ENCODE data around the gene PDE1A.

PDE1A gene

DNA sequence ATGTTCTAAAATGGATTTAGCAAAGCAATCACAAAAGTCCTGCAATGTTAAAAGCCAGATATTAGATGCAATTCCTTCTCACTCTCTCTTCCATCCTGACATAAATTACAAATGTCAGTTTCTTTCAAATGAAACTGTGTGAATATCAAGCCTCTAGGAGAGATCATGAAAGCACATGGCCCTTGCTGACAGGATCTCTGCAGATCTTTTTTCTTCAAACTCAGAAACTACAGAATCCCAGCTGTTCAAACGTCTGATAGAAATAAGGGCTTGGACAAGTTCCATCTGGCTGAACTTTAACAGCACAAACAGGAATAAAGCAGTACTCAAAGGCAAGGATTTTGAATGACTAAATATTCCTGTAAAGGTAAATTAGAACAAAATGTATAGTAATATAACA, 47.6 kb downstream of the PDE1A start:
- H3K27ac Mint-ChIP-seq, result no peak overlapping the region
- H3K4me3 Mint-ChIP-seq, result no peak overlapping the region
- no peaks in the 10 kb centered on the region for H3K27me3 Mint-ChIP-seq
- H3K36me3 Mint-ChIP-seq, result no peaks in the 10 kb centered on the region
- peaks cover 15% of the 10 kb centered on the region for H3K9me3 Mint-ChIP-seq
- H3K4me1 Mint-ChIP-seq, result no peaks in the 10 kb centered on the region

DNA sequence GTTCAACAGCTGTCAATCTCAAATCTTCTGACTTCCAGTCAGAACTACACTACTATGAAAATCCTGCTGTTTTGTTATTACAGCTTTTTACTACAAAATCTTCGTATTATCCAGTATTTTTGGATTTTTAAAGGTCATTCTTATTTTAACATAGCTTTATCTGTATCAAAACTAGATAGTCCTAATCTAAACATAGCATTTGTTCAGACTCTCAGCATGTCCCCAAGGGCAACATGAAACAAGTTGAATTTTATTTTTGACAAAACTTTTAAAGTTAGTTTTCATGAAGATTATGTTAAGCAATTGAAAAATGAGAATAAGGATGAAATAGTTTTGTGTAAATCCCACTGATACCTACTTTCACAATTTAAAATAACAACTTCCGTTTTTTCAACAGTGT, 48.1 kb downstream of the PDE1A start:
- no peaks in the 10 kb centered on the region for H3K4me1 Mint-ChIP-seq
- peaks cover 11% of the 10 kb centered on the region for H3K9me3 Mint-ChIP-seq
- no peaks in the 10 kb centered on the region for H3K27me3 Mint-ChIP-seq
- no peaks in the 10 kb centered on the region for H3K36me3 Mint-ChIP-seq
- no peak overlapping the region for H3K27ac Mint-ChIP-seq
- H3K4me3 Mint-ChIP-seq, result no peak overlapping the region

DNA sequence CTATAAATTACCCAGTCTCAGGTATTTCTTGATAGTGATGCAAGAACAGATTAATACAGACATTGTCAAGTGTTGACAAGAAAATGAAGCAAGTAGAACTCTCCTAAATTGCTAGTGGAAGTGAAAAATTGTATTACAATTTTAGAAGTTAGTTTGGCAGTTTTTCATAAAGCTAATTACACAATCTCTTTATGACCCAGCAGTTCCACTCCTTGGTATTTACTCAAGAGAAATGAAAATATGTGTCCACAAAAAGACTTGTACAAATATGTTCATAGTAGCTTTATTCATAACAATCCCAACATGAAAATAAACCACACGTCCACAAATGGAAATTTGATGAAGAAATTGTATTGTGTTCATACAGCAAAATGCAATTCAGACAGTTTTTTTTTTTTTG, 49.4 kb downstream of the PDE1A start:
- Mint-ChIP-seq H3K4me3 (no peak overlapping the region), H3K9me3 (peaks cover 11% of the 10 kb centered on the region), H3K27ac (no peak overlapping the region), H3K4me1 (no peaks in the 10 kb centered on the region), H3K27me3 (no peaks in the 10 kb centered on the region), H3K36me3 (no peaks in the 10 kb centered on the region)

DNA sequence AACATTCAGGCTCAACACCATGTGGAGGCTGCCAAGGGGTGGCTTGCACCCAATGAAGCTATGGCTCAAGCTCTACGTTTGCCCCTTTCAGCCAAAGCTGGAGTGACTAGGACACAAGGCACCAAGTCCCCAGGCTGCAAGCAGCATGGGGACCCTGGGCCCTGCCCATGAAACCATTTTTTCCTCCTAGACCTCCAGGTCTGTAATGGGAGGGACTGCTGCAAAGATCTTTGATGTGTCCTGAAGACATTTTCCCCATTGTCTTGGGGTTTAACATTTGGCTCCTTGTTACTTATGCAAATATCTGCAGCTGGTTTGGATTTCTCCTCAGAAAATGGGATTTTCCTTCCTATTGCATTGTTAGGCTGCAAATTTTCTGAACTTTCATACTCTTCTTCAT, 51.0 kb downstream of the PDE1A start:
- Mint-ChIP-seq H3K4me3 (no peak overlapping the region), H3K27me3 (no peaks in the 10 kb centered on the region), H3K27ac (no peak overlapping the region), H3K36me3 (no peaks in the 10 kb centered on the region), H3K4me1 (no peaks in the 10 kb centered on the region), H3K9me3 (peaks cover 11% of the 10 kb centered on the region)

DNA sequence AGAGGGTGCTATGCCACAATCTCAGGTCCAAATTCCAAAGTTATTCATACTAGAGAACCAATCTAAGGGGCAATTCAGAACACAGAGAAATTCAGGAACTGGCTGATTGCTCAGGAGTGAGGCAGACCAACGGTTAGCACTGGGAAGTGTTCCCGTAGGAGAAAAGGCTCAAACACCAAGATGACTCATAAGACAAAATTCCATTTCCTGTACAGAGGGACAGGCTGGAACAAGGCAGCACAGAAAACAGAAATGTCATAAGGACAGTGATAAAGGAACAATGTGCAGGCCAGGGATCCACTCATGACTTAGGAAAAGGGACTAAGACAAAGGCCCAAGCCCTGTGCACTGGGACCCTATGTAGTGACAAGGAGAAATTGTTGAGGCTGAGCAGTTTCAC, 54.2 kb downstream of the PDE1A start:
- peaks cover 11% of the 10 kb centered on the region for H3K9me3 Mint-ChIP-seq
- no peak overlapping the region for H3K27ac Mint-ChIP-seq
- H3K4me1 Mint-ChIP-seq, result no peaks in the 10 kb centered on the region
- H3K4me3 Mint-ChIP-seq, result no peak overlapping the region
- H3K27me3 Mint-ChIP-seq, result no peaks in the 10 kb centered on the region
- H3K36me3 Mint-ChIP-seq, result no peaks in the 10 kb centered on the region

DNA sequence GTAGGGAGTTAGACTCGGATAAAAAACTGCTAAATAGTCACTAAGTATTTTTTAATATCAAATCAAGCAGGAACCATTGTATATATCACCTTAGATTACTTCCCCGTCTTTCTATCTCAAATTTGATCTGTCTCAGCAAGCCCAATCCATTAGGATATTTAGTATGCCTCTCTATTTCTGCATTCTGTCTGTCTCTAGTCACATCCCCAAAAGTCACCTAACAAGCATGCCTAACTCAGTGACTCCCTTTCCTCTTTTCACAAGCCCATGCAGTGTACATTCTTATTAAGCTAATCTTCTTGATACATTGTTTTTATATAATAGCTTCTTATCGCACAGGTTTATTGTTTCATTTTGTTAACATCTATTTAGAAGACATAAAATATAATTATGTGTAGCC, 57.8 kb downstream of the PDE1A start:
- Mint-ChIP-seq H3K27ac (no peak overlapping the region), H3K9me3 (peaks cover 5% of the 10 kb centered on the region), H3K27me3 (no peaks in the 10 kb centered on the region), H3K4me3 (no peak overlapping the region), H3K4me1 (no peaks in the 10 kb centered on the region), H3K36me3 (no peaks in the 10 kb centered on the region)

DNA sequence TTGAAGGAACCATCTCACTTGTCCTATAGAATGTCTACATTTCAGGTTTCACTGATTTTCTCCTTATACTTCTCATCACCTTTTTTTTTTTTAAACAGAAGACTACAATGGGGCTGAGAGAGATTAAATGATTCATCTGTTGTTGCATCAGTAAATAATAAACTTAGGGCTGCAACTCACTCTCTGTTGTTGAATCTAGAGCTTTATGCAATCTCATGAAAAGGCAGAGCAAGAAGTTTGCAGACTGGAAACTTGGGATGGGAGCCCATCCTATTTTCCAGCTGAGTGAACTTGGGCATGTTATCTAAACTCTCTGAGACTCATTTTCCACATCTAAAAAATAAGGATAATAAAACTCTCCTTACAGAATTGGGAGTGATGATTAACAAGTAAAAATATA, 58.4 kb downstream of the PDE1A start:
- no peak overlapping the region for H3K4me3 Mint-ChIP-seq
- no peaks in the 10 kb centered on the region for H3K36me3 Mint-ChIP-seq
- H3K27me3 Mint-ChIP-seq, result no peaks in the 10 kb centered on the region
- H3K9me3 Mint-ChIP-seq, result peaks cover 1% of the 10 kb centered on the region
- H3K4me1 Mint-ChIP-seq, result no peaks in the 10 kb centered on the region
- no peak overlapping the region for H3K27ac Mint-ChIP-seq

DNA sequence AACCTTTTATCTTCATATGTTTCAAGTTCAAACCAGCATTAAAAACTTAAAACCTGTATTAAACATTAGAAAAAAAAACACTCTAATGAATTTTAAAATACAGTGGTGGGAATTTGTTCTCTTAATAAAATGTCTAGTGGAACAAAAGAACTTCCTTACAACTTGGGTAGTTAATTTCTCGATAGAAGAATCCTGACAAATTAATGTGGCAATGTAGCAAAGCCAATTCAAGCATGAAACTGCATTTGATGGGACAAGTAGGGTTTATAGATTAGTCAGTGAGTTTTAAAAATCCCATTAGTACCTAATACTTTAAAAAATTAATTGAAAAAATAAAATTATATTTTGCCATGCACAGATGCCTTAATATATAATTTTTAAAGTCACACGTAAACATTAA, 59.4 kb downstream of the PDE1A start:
- Mint-ChIP-seq H3K9me3 (no peaks in the 10 kb centered on the region), H3K4me1 (no peaks in the 10 kb centered on the region), H3K27me3 (no peaks in the 10 kb centered on the region), H3K27ac (no peak overlapping the region), H3K36me3 (no peaks in the 10 kb centered on the region), H3K4me3 (no peak overlapping the region)

DNA sequence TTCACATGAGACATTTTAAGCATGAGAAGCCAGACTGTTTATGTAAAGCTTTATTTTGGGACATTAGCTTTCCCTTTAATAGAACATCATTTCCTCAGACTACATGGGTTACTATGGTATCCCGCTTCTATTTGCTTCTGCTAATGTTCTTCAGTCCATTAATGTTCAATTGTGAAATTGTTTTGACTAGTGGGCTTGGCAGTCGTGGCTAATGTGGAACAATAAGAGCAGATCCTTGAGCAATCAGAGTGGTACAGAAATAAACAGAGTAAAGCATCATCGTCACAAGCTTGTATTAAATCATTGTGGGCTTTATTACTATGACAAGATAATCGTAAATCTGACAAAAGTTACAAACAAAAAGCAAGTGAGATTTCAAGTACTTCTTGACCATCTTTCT, 60.2 kb downstream of the PDE1A start:
- H3K36me3 Mint-ChIP-seq, result no peaks in the 10 kb centered on the region
- no peaks in the 10 kb centered on the region for H3K4me1 Mint-ChIP-seq
- no peak overlapping the region for H3K4me3 Mint-ChIP-seq
- H3K9me3 Mint-ChIP-seq, result no peaks in the 10 kb centered on the region
- no peaks in the 10 kb centered on the region for H3K27me3 Mint-ChIP-seq
- no peak overlapping the region for H3K27ac Mint-ChIP-seq

DNA sequence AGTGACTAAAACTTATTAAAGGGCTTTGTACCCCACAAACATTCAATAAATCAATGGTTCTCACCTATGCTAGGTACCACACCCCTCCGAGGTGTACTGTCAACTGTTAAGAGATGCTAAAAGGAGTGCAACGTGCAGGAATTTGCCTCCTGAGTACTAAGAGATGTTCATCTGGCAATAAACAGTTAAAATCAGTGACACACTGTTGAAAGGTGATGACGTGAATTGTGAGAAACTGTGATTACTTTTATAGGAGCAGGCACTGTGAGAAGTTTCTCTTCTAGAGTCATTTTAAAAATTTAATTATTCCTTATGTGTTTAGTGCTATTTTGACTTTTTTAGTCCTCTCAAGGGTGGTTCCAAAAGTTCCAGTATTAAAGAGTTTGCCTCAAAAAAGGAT, 61.0 kb downstream of the PDE1A start:
- no peak overlapping the region for H3K4me3 Mint-ChIP-seq
- no peaks in the 10 kb centered on the region for H3K36me3 Mint-ChIP-seq
- H3K27me3 Mint-ChIP-seq, result no peaks in the 10 kb centered on the region
- no peaks in the 10 kb centered on the region for H3K4me1 Mint-ChIP-seq
- H3K27ac Mint-ChIP-seq, result no peak overlapping the region
- no peaks in the 10 kb centered on the region for H3K9me3 Mint-ChIP-seq

DNA sequence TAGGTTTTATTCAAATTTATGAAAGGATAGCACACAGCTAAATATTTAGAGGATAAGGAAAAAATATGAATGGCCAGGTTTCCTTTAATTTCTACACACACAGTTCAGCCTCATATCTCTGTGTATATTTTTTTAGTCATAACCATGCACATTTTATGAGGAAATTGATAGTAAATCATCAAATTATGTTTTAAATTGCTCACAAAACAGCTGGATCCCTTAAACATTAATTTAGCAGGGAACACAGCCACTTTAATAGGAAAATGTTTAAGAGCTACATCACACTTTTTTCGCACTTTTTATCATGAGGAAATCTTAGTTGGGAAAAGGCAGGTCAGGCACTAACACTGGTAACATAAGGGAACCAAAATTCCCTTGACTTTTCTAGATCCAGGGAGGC, 65.4 kb downstream of the PDE1A start:
- Mint-ChIP-seq H3K27me3 (no peaks in the 10 kb centered on the region), H3K36me3 (no peaks in the 10 kb centered on the region), H3K4me3 (no peak overlapping the region), H3K27ac (no peak overlapping the region), H3K9me3 (peaks cover 5% of the 10 kb centered on the region), H3K4me1 (no peaks in the 10 kb centered on the region)

DNA sequence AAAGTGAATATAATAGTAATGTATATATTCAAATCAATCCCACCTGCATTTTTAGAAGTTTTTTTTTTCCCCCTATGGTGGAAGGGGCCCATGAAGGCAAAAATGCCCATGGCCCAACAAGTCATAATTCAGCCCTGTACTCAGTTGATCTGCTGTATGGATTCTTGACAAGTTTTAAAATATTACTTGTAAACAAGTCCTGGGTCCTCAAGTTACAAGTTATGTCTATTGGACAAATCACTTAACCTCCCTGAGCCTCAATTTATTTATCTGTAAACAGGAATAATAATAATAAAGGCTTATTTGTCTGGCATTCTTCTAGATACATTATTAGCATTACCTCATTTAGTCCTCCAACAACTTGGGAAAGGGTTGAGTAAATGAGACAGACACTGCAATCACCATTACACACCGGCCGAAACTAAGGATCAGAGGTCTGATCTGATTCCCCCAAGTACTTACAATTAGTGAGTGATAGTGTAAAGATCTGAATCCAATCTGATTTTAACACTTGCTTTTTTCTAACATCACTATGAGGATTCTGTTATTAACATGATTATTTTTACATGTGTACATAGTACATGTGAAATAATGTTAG, 66.1 kb downstream of the PDE1A start:
- Mint-ChIP-seq H3K27me3 (no peaks in the 10 kb centered on the region), H3K9me3 (peaks cover 5% of the 10 kb centered on the region), H3K4me3 (no peak overlapping the region), H3K36me3 (no peaks in the 10 kb centered on the region), H3K4me1 (no peaks in the 10 kb centered on the region), H3K27ac (no peak overlapping the region)

DNA sequence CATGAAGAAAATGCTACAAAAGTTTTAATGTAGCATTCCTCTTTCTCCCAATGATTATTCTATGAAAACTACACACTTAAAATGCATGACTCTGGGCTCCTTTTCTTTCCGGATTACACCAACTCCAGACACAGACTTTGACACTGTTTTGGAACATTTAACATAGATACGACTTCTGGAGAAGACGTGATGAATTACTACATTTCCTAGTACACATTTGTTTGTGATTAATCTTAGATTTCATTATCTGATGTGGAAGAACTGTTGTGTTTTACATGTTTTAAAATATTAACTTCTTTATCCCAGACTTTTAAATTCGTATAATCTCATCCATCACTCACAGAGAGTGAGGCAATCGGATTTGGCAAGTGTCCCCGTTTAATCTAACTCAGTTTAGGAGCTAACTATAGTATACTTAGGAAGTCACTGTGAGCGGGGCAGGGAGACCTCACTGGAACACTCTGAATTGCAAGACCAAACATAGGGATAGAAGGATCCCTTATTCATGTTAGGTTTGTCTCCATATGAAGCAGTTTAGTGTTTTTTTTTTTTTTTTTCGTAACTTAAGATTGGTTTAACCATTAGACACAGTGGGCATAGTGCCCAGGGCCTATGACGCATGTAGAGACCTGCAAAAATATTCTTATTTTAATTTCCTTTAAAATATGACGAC, 66.7 kb downstream of the PDE1A start:
- no peaks in the 10 kb centered on the region for H3K4me1 Mint-ChIP-seq
- H3K4me3 Mint-ChIP-seq, result no peak overlapping the region
- H3K27ac Mint-ChIP-seq, result no peak overlapping the region
- peaks cover 5% of the 10 kb centered on the region for H3K9me3 Mint-ChIP-seq
- no peaks in the 10 kb centered on the region for H3K27me3 Mint-ChIP-seq
- no peaks in the 10 kb centered on the region for H3K36me3 Mint-ChIP-seq

DNA sequence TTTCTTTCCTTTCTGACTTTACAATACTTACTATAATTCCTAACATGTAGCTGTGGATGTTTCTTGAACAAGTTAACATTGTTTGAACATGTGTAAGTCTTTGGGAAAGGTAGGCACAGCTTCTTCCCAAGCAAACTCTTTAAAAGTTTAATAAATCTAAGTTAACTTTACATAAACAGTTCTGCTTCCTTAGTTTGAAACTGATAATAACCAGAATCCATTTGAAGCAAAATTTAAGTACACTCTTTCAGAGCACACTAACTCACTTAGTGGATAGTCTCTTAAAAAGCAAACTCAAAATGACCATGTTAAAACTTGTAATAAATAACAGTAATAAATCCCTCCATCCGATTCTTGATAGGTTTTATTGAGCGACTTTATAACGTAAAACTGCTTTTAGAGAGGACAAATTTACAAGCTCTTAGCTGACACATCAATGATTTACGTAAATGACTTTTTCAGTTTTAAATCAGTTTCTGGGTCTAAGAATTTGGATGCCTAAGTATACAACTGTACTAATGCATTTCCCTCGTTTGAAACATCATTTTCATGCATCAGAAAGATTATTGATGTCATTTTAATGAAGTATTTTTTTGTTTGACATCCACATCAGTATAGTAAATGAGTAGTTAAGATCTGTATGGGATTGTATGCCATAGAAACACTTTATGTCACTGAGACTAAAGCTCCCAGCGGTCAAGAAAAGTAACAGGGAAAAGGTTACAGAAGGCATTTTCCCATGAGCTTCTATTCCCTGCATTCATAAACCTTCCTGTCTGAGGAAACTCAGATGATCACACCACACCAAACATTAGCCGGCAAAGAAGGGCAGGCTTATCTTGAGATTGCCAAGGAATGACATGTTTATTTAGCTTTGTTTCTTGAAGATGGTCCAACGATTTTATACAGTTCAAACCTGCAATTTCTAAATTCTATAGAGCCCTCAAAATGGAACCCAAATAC, 67.5 kb downstream of the PDE1A start:
- Mint-ChIP-seq H3K4me3 (no peak overlapping the region), H3K27me3 (no peaks in the 10 kb centered on the region), H3K9me3 (peaks cover 5% of the 10 kb centered on the region), H3K36me3 (no peaks in the 10 kb centered on the region), H3K27ac (no peak overlapping the region), H3K4me1 (no peaks in the 10 kb centered on the region)

DNA sequence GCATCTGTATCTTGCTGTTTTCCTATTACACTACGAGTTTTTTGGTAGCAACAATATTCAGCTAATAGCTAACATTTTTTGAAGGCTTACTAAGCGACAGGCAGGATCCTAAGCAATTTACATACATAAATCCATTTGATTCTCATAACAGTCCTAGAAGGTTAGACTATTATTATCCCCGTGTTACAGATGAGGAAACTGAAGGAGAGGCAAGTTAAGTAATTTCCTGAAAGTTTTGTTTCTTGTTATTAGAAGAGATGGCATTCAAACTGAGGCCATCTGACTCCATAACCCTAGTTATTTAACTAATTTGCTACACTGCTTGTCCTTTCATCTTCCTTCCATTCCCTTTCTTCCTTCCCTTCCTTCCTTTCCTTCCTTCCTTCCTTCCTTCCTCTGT, 68.2 kb downstream of the PDE1A start:
- Mint-ChIP-seq H3K9me3 (peaks cover 5% of the 10 kb centered on the region), H3K36me3 (no peaks in the 10 kb centered on the region), H3K4me1 (no peaks in the 10 kb centered on the region), H3K27ac (no peak overlapping the region), H3K27me3 (no peaks in the 10 kb centered on the region), H3K4me3 (no peak overlapping the region)

DNA sequence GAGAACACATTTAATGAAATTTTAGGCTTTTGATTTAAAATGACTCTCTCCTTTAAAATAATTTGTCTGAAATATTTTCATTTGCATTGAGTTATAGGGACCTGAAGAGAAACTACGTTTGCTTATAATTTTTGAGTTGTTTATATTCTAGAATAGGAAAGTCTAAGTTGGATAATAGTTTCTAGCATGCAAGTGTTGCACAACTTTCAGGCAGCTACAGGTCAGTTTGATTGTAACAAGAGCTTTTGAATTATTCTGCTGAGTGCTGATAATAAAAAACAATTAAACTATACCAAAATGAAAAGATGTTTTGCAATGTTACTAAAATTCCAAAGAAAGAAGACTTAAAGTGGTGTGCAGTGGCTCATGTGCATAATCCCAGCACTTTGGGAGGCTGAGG, 71.0 kb downstream of the PDE1A start:
- Mint-ChIP-seq H3K4me1 (no peaks in the 10 kb centered on the region), H3K27me3 (no peaks in the 10 kb centered on the region), H3K4me3 (no peak overlapping the region)

More for the DNA sequence above, 71.0 kb downstream of the PDE1A start:
- Mint-ChIP-seq H3K36me3 (no peaks in the 10 kb centered on the region), H3K9me3 (peaks cover 5% of the 10 kb centered on the region), H3K27ac (no peak overlapping the region)

Data from activated naive CD4-positive, alpha-beta T cell treated with anti-CD3 and anti-CD28 coated beads, Interleukin-2, amount 50 U/mL, for 24 hours (primary cell).